Measurements from ENCODE around the gene WDR70.
A peak's percentile ranks its signal among the peaks of the same experiment; 100 is the strongest.

Gene WDR70

DNA sequence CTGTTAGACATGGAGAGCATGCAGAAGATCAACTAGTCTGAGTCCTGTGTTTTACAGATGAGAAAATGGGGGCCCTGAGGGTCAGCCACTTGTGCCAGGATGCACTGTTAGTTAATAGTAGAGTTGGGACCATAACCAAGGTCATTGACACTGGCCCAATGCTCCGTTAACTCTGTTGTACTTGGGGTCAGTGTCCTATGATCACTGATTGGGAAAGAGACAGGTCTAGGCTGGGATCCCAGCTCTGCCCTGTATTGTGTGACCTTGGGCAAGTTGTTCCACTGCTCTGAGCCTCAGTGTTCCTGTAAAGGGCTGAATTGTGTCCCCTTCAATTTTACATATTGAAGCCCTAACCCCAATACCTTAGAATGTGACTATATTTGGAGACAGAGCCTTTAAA is 390.7 kb downstream of the WDR70 start:
- H4K91ac ChIP-seq (ENCODE audit: low read depth, low read length): peak overlapping the region; percentile 85

DNA sequence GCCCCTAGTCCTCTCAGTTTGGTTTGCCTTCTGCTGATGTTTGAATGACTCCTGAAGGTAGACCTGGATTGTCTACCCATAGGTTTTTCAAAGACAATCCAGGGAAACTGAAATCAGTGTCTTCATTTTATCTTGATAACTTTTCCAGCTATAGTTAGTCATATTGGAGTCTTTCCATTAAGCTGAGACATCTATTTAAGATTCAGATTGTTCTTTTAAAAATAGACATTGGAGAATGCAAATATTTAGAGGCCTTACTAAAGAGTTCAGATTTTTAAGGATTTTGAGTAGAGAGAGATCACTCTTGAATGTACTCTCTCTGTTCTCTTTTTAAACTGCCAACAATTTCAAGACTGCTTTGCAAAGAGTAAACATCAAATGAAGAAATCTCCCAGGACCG is 391.7 kb downstream of the WDR70 start:
- DNase-seq: no peak
- Histone ChIP-seq H3K23ac (ENCODE audit: low read length) (no peak overlapping the region), H2BK12ac (ENCODE audit: low read length) (no peak overlapping the region), H2BK120ac (ENCODE audit: insufficient read depth, low read length, poor library complexity) (peak overlapping the region; percentile 54), H3K27me3 (ENCODE audit: insufficient read depth, low read length) (no peaks in the 10 kb centered on the region), H2AFZ (ENCODE audit: insufficient read depth, low read length, poor library complexity) (no peak overlapping the region), H4K91ac (ENCODE audit: low read depth, low read length) (peak overlapping the region; percentile 65), H4K8ac (ENCODE audit: low read depth, low read length) (no peak overlapping the region), H3K4me3 (ENCODE audit: low read depth, low read length) (no peak overlapping the region), H3K9ac (ENCODE audit: low read length) (no peak overlapping the region), H3K4me1 (ENCODE audit: control insufficient read depth in 1 of 2, insufficient read depth in 2 of 2, low read length in 2 of 2) (peaks cover 14 to 18% of the 10 kb centered on the region in 2 experiments), H3K27ac (ENCODE audit: low read depth, low read length) (peak overlapping the region; percentile 88), H2AK5ac (ENCODE audit: low read length) (no peak overlapping the region), H3K9me3 (ENCODE audit: insufficient read depth, low read depth, low read length) (no peaks in the 10 kb centered on the region), H3K4me2 (ENCODE audit: low read length) (peak overlapping the region; percentile 0), H4K12ac (ENCODE audit: low read depth, low read length) (no peak overlapping the region), H3K36me3 (ENCODE audit: control insufficient read depth in 1 of 2, insufficient read depth in 2 of 2, low read length in 2 of 2) (no peaks in the 10 kb centered on the region), H3K79me2 (ENCODE audit: control insufficient read depth, insufficient read depth, low read length, poor library complexity) (peaks cover 4% of the 10 kb centered on the region), H3K79me1 (ENCODE audit: low read length) (peaks cover 25% of the 10 kb centered on the region), H2BK5ac (ENCODE audit: low read depth, low read length, poor library complexity) (peak overlapping the region; percentile 34), H3K4ac (ENCODE audit: low read depth, low read length) (no peak overlapping the region), H3K14ac (ENCODE audit: low read length) (no peak overlapping the region), H3K18ac (ENCODE audit: low read length) (peak overlapping the region; percentile 12)
- WGBS (ENCODE audit: extremely low coverage, insufficient coverage, insufficient read length): no CpG with 5 or more reads among the region's 1 CpG

More for the DNA sequence above, 390.7 kb downstream of the WDR70 start:
- WGBS (ENCODE audit: extremely low coverage, insufficient coverage, insufficient read length): no CpG with 5 or more reads among the region's 1 CpG
- Histone ChIP-seq H4K8ac (ENCODE audit: low read depth, low read length) (peak overlapping the region; percentile 9), H2AK5ac (ENCODE audit: low read length) (peak overlapping the region; percentile 60), H3K4me3 (ENCODE audit: low read depth, low read length) (no peak overlapping the region), H2BK120ac (ENCODE audit: insufficient read depth, low read length, poor library complexity) (no peak overlapping the region), H2BK12ac (ENCODE audit: low read length) (peak overlapping the region; percentile 97), H3K9me3 (ENCODE audit: insufficient read depth, low read depth, low read length) (no peaks in the 10 kb centered on the region), H3K14ac (ENCODE audit: low read length) (peak overlapping the region; percentile 64), H3K79me1 (ENCODE audit: low read length) (peaks cover 25% of the 10 kb centered on the region), H3K23ac (ENCODE audit: low read length) (no peak overlapping the region), H3K4me1 (ENCODE audit: control insufficient read depth in 1 of 2, insufficient read depth in 2 of 2, low read length in 2 of 2) (peaks cover 14 to 18% of the 10 kb centered on the region in 2 experiments), H2BK5ac (ENCODE audit: low read depth, low read length, poor library complexity) (peak overlapping the region; percentile 66), H3K36me3 (ENCODE audit: control insufficient read depth in 1 of 2, insufficient read depth in 2 of 2, low read length in 2 of 2) (no peaks in the 10 kb centered on the region), H3K79me2 (ENCODE audit: control insufficient read depth, insufficient read depth, low read length, poor library complexity) (peaks cover 4% of the 10 kb centered on the region), H3K4ac (ENCODE audit: low read depth, low read length) (no peak overlapping the region), H3K18ac (ENCODE audit: low read length) (peak overlapping the region; percentile 86), H3K27ac (ENCODE audit: low read depth, low read length) (peak overlapping the region; percentile 59), H4K12ac (ENCODE audit: low read depth, low read length) (no peak overlapping the region), H2AFZ (ENCODE audit: insufficient read depth, low read length, poor library complexity) (no peak overlapping the region), H3K27me3 (ENCODE audit: insufficient read depth, low read length) (no peaks in the 10 kb centered on the region), H3K9ac (ENCODE audit: low read length) (no peak overlapping the region), H3K4me2 (ENCODE audit: low read length) (no peak overlapping the region)
- no peak for DNase-seq

DNA sequence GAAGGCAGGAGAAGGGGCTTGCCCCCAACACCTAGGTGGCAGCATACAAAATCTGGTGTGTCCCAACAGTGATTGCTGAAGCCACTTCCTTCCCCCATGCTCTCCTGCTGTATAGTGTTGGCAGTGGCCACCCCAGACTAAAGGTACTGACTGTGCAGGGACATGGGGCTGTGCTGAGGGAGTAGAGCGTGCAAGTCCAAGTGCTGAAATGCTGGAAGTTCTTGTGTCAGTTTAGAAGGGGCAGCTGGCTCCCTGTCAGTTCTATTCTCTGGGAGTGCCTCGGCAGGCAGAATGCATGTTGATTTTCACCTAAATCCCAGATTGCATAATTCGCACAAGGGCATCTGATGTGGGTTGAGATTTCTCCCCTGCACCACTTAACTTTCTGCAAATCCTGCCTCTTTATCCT is 392.1 kb downstream of the WDR70 start:
- Histone ChIP-seq H3K18ac (ENCODE audit: low read length) (peak overlapping the region; percentile 12), H3K4me2 (ENCODE audit: low read length) (peak overlapping the region; percentile 0), H3K27ac (ENCODE audit: low read depth, low read length) (peak overlapping the region; percentile 88), H3K79me1 (ENCODE audit: low read length) (peaks cover 25% of the 10 kb centered on the region), H4K8ac (ENCODE audit: low read depth, low read length) (no peak overlapping the region), H2BK120ac (ENCODE audit: insufficient read depth, low read length, poor library complexity) (peak overlapping the region; percentile 54), H4K91ac (ENCODE audit: low read depth, low read length) (peak overlapping the region; percentile 65), H2BK5ac (ENCODE audit: low read depth, low read length, poor library complexity) (peak overlapping the region; percentile 34), H3K4me3 (ENCODE audit: low read depth, low read length) (no peak overlapping the region), H3K4ac (ENCODE audit: low read depth, low read length) (no peak overlapping the region), H3K36me3 (ENCODE audit: control insufficient read depth in 1 of 2, insufficient read depth in 2 of 2, low read length in 2 of 2) (no peaks in the 10 kb centered on the region), H2BK12ac (ENCODE audit: low read length) (peak overlapping the region; percentile 50), H3K9ac (ENCODE audit: low read length) (no peak overlapping the region), H3K4me1 (ENCODE audit: control insufficient read depth in 1 of 2, insufficient read depth in 2 of 2, low read length in 2 of 2) (peaks cover 14 to 18% of the 10 kb centered on the region in 2 experiments), H3K79me2 (ENCODE audit: control insufficient read depth, insufficient read depth, low read length, poor library complexity) (peaks cover 4% of the 10 kb centered on the region), H3K14ac (ENCODE audit: low read length) (no peak overlapping the region), H3K9me3 (ENCODE audit: insufficient read depth, low read depth, low read length) (no peaks in the 10 kb centered on the region), H3K23ac (ENCODE audit: low read length) (no peak overlapping the region), H4K12ac (ENCODE audit: low read depth, low read length) (no peak overlapping the region), H2AFZ (ENCODE audit: insufficient read depth, low read length, poor library complexity) (no peak overlapping the region), H2AK5ac (ENCODE audit: low read length) (peak overlapping the region; percentile 14), H3K27me3 (ENCODE audit: insufficient read depth, low read length) (no peaks in the 10 kb centered on the region)
- peak; percentile 68 to 78 for DNase-seq
- no CpG with 5 or more reads among the region's 3 CpGs for WGBS (ENCODE audit: extremely low coverage, insufficient coverage, insufficient read length)

- H3K4ac ChIP-seq (ENCODE audit: low read depth, low read length): no peak overlapping the region
- no peak overlapping the region for H3K4me2 ChIP-seq (ENCODE audit: low read length)
- peak; percentile 88 to 92 for DNase-seq
- no peak overlapping the region for H2BK120ac ChIP-seq (ENCODE audit: insufficient read depth, low read length, poor library complexity)
- no peaks in the 10 kb centered on the region for H3K36me3 ChIP-seq (ENCODE audit: control insufficient read depth in 1 of 2, insufficient read depth in 2 of 2, low read length in 2 of 2)
- H3K4me3 ChIP-seq (ENCODE audit: low read depth, low read length): no peak overlapping the region
- H2AFZ ChIP-seq (ENCODE audit: insufficient read depth, low read length, poor library complexity): no peak overlapping the region
- no peak overlapping the region for H3K14ac ChIP-seq (ENCODE audit: low read length)
- H4K12ac ChIP-seq (ENCODE audit: low read depth, low read length): no peak overlapping the region
- WGBS (ENCODE audit: extremely low coverage, insufficient coverage, insufficient read length): no CpG with 5 or more reads among the region's 2 CpGs
- no peak overlapping the region for H3K18ac ChIP-seq (ENCODE audit: low read length)
- H4K8ac ChIP-seq (ENCODE audit: low read depth, low read length): no peak overlapping the region
- no peak overlapping the region for H4K91ac ChIP-seq (ENCODE audit: low read depth, low read length)
- peaks cover 4% of the 10 kb centered on the region for H3K79me2 ChIP-seq (ENCODE audit: control insufficient read depth, insufficient read depth, low read length, poor library complexity)
- H3K27ac ChIP-seq (ENCODE audit: low read depth, low read length): peak overlapping the region; percentile 98
- peaks cover 14 to 19% of the 10 kb centered on the region in 2 experiments for H3K4me1 ChIP-seq (ENCODE audit: control insufficient read depth in 1 of 2, insufficient read depth in 2 of 2, low read length in 2 of 2)
- H2BK12ac ChIP-seq (ENCODE audit: low read length): no peak overlapping the region
- H3K9me3 ChIP-seq (ENCODE audit: insufficient read depth, low read depth, low read length): no peaks in the 10 kb centered on the region
- H3K27me3 ChIP-seq (ENCODE audit: insufficient read depth, low read length): no peaks in the 10 kb centered on the region
- peaks cover 26% of the 10 kb centered on the region for H3K79me1 ChIP-seq (ENCODE audit: low read length)
- no peak overlapping the region for H3K9ac ChIP-seq (ENCODE audit: low read length)
- H2AK5ac ChIP-seq (ENCODE audit: low read length): no peak overlapping the region
- H2BK5ac ChIP-seq (ENCODE audit: low read depth, low read length, poor library complexity): no peak overlapping the region
- H3K23ac ChIP-seq (ENCODE audit: low read length): no peak overlapping the region
These were observed 392.6 kb downstream of the WDR70 start for GRCh38 chr5:37771731-37772130.
